Retinal pigment epithelial cell (primary cell): ENCODE measurements around the gene ANKS1A.

ENCODE experiments used
- DNase-seq: peaks from one replicate; pipeline ENCODE4 v3.0.0-alpha.2; 2010; ENCODE audit warnings: low read depth
- H3K4me3 ChIP-seq: 2 replicates; pipeline ENCODE4 v1.5.1; 2011; ENCODE audit warnings: mild to moderate bottlenecking, low read length, control low read depth, moderate library complexity
- TF ChIP-seq, protein P1 (sequence below): conservative IDR thresholded peaks from 2 replicates; pipeline ENCODE4 v1.5.1; 2011; ENCODE audit warnings: low read depth, low read length, control low read depth, inconsistent platforms

Gene ANKS1A

DNA sequence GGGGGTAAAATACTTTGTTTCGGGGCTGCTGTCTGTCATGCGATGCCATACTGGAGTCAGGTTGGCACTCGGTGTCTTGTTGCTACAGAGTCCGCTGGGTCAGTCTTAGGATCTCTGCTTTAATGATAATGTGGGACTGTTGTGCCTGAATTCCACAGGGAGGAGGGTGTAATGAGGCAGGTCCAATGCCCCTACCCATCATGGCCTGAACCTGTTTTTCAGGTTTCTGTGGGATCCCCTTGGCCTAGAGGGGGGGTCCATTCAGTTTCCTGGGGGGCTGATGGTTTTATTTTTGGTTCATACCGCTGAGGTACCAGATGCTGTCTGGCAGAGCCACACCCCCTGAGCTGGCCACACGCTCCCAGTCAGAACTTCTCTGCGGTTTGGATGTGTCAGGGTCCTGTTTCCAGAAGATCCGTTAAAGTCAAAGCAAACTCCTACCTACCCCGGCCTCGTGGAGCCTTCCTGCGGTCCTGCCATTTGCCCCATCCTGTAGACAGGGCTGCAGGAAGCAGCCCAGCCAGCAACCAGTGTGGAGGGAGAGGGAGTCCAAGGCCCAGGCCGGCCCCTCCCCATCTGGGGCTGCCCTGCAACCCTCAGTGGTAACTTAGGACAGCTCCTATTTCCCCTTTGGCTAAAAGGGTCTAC lies 182.4 kb downstream of the ANKS1A start:
- no peak overlapping the region for H3K4me3 ChIP-seq
- DNase-seq, result no peak
- TF ChIP-seq, protein P1, sequence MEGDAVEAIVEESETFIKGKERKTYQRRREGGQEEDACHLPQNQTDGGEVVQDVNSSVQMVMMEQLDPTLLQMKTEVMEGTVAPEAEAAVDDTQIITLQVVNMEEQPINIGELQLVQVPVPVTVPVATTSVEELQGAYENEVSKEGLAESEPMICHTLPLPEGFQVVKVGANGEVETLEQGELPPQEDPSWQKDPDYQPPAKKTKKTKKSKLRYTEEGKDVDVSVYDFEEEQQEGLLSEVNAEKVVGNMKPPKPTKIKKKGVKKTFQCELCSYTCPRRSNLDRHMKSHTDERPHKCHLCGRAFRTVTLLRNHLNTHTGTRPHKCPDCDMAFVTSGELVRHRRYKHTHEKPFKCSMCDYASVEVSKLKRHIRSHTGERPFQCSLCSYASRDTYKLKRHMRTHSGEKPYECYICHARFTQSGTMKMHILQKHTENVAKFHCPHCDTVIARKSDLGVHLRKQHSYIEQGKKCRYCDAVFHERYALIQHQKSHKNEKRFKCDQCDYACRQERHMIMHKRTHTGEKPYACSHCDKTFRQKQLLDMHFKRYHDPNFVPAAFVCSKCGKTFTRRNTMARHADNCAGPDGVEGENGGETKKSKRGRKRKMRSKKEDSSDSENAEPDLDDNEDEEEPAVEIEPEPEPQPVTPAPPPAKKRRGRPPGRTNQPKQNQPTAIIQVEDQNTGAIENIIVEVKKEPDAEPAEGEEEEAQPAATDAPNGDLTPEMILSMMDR, result no peak

DNA sequence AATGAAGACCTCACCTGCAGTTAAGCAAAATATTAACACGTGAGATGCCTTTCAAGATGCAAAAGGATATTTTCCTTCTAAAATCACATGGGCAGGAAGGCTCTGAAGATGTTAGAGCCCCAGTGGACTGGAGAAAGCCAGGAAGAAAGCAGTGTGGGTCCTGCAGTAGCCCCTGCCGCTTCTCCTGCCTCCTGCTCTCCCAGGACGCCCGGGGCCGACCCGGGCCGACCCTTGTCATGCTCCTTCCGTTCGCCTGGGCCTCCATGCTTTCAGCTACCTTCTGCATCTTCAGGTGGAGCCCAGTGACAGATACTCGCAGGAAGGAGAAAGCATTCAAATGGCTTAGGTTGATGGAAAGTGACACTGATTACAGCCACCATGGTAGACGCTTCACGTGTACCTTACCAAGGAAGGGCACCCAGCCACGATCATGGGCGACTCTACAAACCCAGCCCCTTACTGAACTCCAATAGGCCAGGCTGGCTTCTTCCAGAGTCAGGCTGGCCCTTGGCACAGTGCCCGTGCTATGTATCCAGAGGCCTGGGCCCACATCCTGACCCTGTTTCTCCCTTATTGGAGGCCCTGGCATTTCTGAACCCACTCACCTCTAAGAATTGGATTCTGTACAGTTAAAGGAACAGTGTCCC lies 183.1 kb downstream of the ANKS1A start:
- DNase-seq, result no peak
- TF ChIP-seq, protein P1, result no peak
- H3K4me3 ChIP-seq, result no peak overlapping the region

DNA sequence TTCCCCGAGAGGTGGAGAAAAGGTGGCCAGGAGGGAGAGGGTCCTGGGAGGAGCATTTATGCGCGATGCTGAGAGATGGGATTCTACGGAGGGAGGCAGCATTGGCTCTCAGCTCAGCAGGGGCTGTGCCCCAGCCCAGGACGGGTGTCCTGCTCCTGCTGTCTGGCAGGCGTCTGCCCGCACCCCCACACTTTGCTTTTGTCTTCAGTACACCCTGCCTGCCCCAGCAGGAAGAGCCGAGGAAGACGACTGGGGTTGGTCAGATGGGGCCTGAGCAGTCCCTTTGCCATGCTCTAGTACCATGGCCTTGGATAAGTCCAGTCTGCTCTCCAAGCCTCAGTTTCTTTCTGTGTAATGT lies 183.6 kb downstream of the ANKS1A start:
- TF ChIP-seq, protein P1, result no peak
- no peak overlapping the region for H3K4me3 ChIP-seq
- DNase-seq, result no peak

DNA sequence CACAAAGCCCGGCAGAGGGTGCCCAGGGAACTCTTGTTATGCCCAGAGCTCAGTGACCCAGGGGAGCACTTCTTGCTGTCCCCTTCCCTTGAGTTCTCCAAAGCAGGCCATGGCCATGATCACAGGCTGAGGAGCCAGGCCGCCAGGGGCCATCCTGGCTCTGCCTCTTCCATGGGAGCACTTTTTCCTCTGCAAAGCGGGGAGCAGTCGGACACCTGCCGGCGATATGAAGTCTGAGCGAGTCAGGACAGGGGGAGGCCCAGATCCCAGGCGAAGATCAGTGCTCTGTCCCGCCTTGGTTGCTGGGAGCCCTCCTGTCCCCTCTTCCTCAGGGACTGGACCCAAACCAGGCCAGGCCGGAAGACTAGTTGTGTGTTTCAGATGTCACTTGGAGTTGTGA lies 184.2 kb downstream of the ANKS1A start:
- TF ChIP-seq, protein P1, result no peak
- H3K4me3 ChIP-seq, result no peak overlapping the region
- DNase-seq, result no peak

DNA sequence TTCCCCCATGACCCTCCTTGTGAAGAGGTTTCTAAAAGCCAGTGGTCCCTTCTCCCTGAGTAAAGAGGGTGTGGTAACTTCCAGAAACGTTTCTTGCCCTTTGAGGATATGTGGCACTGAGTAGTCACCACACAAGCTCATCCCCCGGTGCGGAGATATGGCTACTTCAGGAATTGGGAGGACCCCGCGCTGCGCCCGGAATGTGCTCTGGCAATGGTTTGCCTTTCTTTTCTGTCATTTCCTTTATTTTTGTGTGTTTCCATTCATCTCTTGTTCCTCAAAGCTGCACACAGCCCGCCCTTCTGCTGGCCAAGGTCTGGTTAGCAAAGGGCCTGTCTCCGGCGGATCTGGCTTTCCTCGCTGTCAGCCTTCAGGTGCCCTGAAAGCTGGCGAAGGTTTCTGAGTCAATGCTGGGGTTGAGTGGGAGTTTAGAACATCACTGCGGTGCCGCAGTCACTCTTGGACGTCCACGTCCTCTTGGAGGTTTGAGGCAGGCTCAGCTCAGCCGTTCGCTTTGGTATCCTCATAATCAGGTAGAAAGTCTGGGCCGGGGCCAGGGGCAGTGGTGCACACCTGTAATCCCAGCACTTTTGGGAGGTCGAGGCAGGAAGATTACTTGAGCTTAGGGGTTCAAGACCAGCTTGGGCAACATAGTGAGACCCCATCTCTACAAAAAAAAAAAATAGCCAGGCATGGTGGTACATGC lies 184.9 kb downstream of the ANKS1A start:
- DNase-seq, result no peak
- no peak overlapping the region for H3K4me3 ChIP-seq
- TF ChIP-seq, protein P1, result no peak

DNA sequence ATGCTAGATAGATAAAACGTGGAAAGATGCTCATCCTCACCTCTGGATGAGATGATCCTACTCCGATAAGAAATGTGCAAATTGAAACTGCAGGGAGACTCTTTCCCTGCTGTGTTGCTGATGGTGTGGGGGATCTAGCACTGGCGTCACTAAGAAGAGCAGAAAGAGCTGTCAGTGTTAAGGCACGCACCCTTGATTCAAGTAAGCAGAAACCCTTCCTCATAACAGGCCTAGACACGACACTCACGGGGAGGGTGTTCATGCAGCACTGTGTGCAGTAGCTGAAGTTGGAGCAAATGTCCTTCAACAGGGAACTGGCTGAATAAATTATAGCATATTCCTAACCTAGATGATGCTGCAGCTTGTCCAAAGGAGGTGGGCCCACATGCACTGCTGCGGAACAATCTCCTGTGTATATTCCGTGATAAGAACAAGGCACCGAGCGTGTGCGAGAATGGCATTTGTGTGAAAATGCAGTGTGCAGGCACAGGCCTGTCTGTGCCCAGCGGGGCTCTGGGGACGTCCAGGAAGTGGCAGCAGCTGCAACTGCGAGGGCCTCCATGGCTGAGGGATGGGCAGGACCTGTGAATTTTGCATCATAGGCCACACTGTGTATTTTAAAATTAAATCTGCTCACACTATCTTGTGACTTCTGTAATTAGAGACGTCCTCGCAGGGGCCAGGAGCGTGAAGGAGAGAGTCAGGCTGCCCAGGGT lies 188.1 kb downstream of the ANKS1A start:
- TF ChIP-seq, protein P1, result no peak
- DNase-seq, result no peak
- no peak overlapping the region for H3K4me3 ChIP-seq
